GM23338 (cell line): ENCODE results near the gene RAB42. TPM values are rescaled to one million over a fixed set of nuclear protein-coding genes. Genes with fewer than 3 reads are reported as not detected.

Experiments
- ATAC-seq: fragments of 200-7000 bp; cut with Tn5 transposase; 3 replicates; pipeline ENCODE4 v1.9.1; 2020
- DNase-seq: peaks from one replicate; pipeline ENCODE4 v3.0.0-alpha.2; 2015; ENCODE audit warnings: low spot score
- H2AFZ ChIP-seq: fragments of 200-600 bp; sonication (generic); 2 replicates; pipeline ENCODE4 v1.8.0; 2016; ENCODE audit warnings: antibody characterized with exemption, mild to moderate bottlenecking, moderate library complexity
- H3F3A ChIP-seq: fragments of 200-600 bp; sonication (generic); replicated peaks from 2 replicates; pipeline ENCODE4 v1.8.0; 2017; ENCODE audit warnings: antibody characterized with exemption, mixed run types, low read depth
- H3K27ac ChIP-seq: fragments of 200-600 bp; sonication (generic); 2 replicates; pipeline ENCODE4 v1.6.1; 2016; ENCODE audit warnings: low read depth
- H3K27me3 ChIP-seq: fragments of 200-600 bp; sonication (generic); 2 replicates; pipeline ENCODE4 v1.8.0; 2016; ENCODE audit warnings: mild to moderate bottlenecking, mixed run types, moderate library complexity; ENCODE audit not compliant: insufficient read depth
- H3K36me3 ChIP-seq: fragments of 200-600 bp; sonication (generic); 2 replicates; pipeline ENCODE4 v1.8.0; 2016; ENCODE audit warnings: mild to moderate bottlenecking; ENCODE audit not compliant: insufficient read depth
- H3K4me1 ChIP-seq: fragments of 200-600 bp; sonication (generic); 2 replicates; pipeline ENCODE4 v1.8.0; 2016; ENCODE audit warnings: mild to moderate bottlenecking, moderate library complexity; ENCODE audit not compliant: insufficient read depth
- H3K4me2 ChIP-seq: fragments of 200-600 bp; sonication (generic); 2 replicates; pipeline ENCODE4 v1.7.1; 2017; ENCODE audit warnings: mixed run types
- H3K4me3 ChIP-seq: fragments of 200-600 bp; sonication (generic); 2 replicates; pipeline ENCODE4 v1.6.1; 2016; ENCODE audit warnings: mixed run types
- H3K79me2 ChIP-seq: fragments of 200-600 bp; sonication (generic); replicated peaks from 2 replicates; pipeline ENCODE4 v1.8.0; 2017; ENCODE audit warnings: mild to moderate bottlenecking; ENCODE audit not compliant: insufficient read depth
- H3K9me2 ChIP-seq: fragments of 200-600 bp; sonication (generic); 2 replicates; pipeline ENCODE4 v1.8.0; 2017; ENCODE audit not compliant: insufficient read depth
- H4K20me1 ChIP-seq: fragments of 200-600 bp; sonication (generic); replicated peaks from 2 replicates; pipeline ENCODE4 v1.8.0; 2017; ENCODE audit warnings: mild to moderate bottlenecking; ENCODE audit not compliant: insufficient read depth
- H3K27ac Mint-ChIP-seq: 2 replicates; pipeline ENCODE4 v1.8.0; 2020; ENCODE audit warnings: inconsistent platforms, mild to moderate bottlenecking, moderate library complexity, mixed read lengths
- H3K27me3 Mint-ChIP-seq: 3 replicates; pipeline ENCODE4 v1.8.0; 2022; ENCODE audit warnings: low read depth, mild to moderate bottlenecking, moderate library complexity, mixed read lengths, inconsistent platforms; ENCODE audit not compliant: insufficient read depth, poor library complexity
- H3K36me3 Mint-ChIP-seq: 3 replicates; pipeline ENCODE4 v1.8.0; 2021; ENCODE audit warnings: low read depth, mild to moderate bottlenecking, inconsistent platforms, moderate library complexity, mixed read lengths
- H3K4me1 Mint-ChIP-seq: 3 replicates; pipeline ENCODE4 v1.8.0; 2020; ENCODE audit warnings: mild to moderate bottlenecking, inconsistent platforms, mixed read lengths
- H3K4me3 Mint-ChIP-seq: 3 replicates; pipeline ENCODE4 v1.8.0; 2021; ENCODE audit warnings: moderate library complexity, mild to moderate bottlenecking, inconsistent platforms, mixed read lengths
- H3K9me3 Mint-ChIP-seq: 3 replicates; pipeline ENCODE4 v1.8.0; 2020; ENCODE audit warnings: moderate library complexity, mild to moderate bottlenecking, inconsistent platforms, mixed read lengths
- CREB1 ChIP-seq: fragments of 250-450 bp; sonication (Bioruptor Pico); IDR thresholded peaks from 2 replicates; pipeline ENCODE4 v1.5.0; 2020; ENCODE audit warnings: low read depth, mild to moderate bottlenecking, moderate library complexity
- ETS1 ChIP-seq: IDR thresholded peaks from 2 replicates; pipeline ENCODE4 v1.6.1; 2016; ENCODE audit warnings: antibody characterized with exemption
- EZH2 ChIP-seq: fragments of 200-600 bp; sonication (generic); IDR thresholded peaks from one replicate; pipeline ENCODE4 v1.8.0; 2017; ENCODE audit warnings: antibody characterized with exemption, mild to moderate bottlenecking, low read depth; ENCODE audit not compliant: unreplicated experiment
- JUNB ChIP-seq: IDR thresholded peaks from one replicate; pipeline ENCODE4 v1.6.1; 2016; ENCODE audit warnings: antibody characterized with exemption; ENCODE audit not compliant: unreplicated experiment
- NANOG ChIP-seq: IDR thresholded peaks from 2 replicates; pipeline ENCODE4 v1.6.1; 2016; ENCODE audit warnings: antibody characterized with exemption, borderline replicate concordance
- STAT1 ChIP-seq: IDR thresholded peaks from one replicate; pipeline ENCODE4 v1.6.1; 2016; ENCODE audit warnings: antibody characterized with exemption; ENCODE audit not compliant: unreplicated experiment
- ZNF331 ChIP-seq: fragments of 250-450 bp; sonication (Bioruptor Pico); IDR thresholded peaks from 2 replicates; pipeline ENCODE4 v1.5.0; 2020; ENCODE audit warnings: low read depth, mild to moderate bottlenecking, moderate library complexity
- polyA plus RNA-seq: library from polyadenylated mRNA; unstranded; fragments of >200 nt; fragmentation: Nextera tagmentation; extraction: Ambion mirVana; gene quantifications from 2 replicates; pipeline ENCODE4 v1.2.1, GENCODE V29; 2016
- total RNA-seq: library from RNA; depleted of rRNA; stranded (reverse); fragments of >200 nt; shearing (Covaris generic); gene quantifications from 2 replicates; pipeline ENCODE4 v1.2.3, GENCODE V29; 2014
- TF ChIP-seq, protein P1 (sequence below), 2 experiments: fragments of 200-600 bp in 1 of 2; sonication (generic) in 1 of 2; conservative IDR thresholded peaks; 2 replicates each; pipeline versions ENCODE4 v1.5.1 to v1.6.1; 2016 to 2017; ENCODE audit warnings: antibody characterized with exemption in 2 of 2, low read depth in 2 of 2, mild to moderate bottlenecking in 2 of 2, moderate library complexity in 1 of 2
- TF ChIP-seq, protein P2 (sequence below): IDR thresholded peaks from one replicate; pipeline ENCODE4 v1.6.1; 2018; ENCODE audit warnings: antibody characterized with exemption; ENCODE audit not compliant: unreplicated experiment

RAB42 gene
- total and polyA plus RNA-seq, 2 experiments from 2014 or later: 13.0 to 17.7 TPM

DNA sequence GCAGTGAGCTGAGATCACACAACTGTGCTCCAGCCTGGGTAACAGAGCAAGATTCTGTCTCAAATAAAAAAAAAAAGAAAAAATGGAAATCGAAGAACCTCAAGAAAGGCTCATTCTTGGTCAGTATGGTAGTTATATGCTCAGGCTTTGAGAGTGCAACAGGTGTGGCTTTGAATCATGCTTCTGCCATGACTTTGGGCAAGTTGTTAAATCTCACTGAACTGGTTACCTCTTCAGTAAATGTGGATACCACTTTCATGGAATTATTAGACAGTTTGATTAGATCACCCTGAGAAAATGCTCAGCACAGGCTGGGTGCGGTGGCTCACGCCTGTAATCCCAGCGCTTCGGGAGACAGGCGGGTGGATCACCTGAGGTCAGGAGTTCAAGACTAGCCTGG is 26.3 kb upstream of the RAB42 start (continued):
- no peak for TF ChIP-seq NANOG
- TF ChIP-seq ZNF331: no peak
- no peak for TF ChIP-seq ETS1
- no peak for TF ChIP-seq EZH2

GRCh38 chr1:28566931-28567330 is 25.1 kb upstream of the RAB42 start:
- Histone ChIP-seq H4K20me1 (no peaks in the 10 kb centered on the region; the same call in 1 of the 2 replicates), H3K4me2 (no peak overlapping the region), H3F3A (peaks cover 5% of the 10 kb centered on the region), H3K27me3 (no peaks in the 10 kb centered on the region), H3K9me2 (no peaks in the 10 kb centered on the region), H3K4me1 (no peaks in the 10 kb centered on the region), H3K36me3 (peaks cover 16% of the 10 kb centered on the region), H3K79me2 (no peaks in the 10 kb centered on the region), H2AFZ (no peak overlapping the region), H3K4me3 (no peak overlapping the region), H3K27ac (no peak overlapping the region)
- ATAC-seq (no peak), DNase-seq (no peak)
- H3K4me3 Mint-ChIP-seq: no peak overlapping the region
- no peak overlapping the region for H3K27ac Mint-ChIP-seq
- H3K36me3 Mint-ChIP-seq: peaks cover 59% of the 10 kb centered on the region
- peaks cover 2% of the 10 kb centered on the region for H3K27me3 Mint-ChIP-seq
- H3K4me1 Mint-ChIP-seq: no peaks in the 10 kb centered on the region
- no peak for TF ChIP-seq STAT1
- H3K9me3 Mint-ChIP-seq: no peaks in the 10 kb centered on the region

DNA sequence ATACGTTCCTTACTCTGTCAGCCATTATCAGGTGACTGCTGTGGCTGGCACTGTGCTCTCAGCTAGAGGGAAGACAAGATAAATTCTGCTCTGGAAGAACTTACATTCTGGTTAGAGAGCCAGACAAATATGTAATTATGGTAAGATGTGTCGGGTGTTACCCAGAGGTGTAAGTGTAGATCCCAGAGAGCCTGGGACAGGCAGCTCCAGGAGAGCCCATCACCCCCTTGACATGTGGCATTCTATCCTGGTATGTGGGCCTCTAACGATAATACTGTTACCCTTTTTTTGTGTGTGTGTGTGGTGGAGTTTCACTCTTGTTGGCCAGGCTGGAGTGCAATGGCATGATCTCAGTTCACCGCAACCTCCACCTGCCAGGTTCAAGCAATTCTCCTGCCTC is 20.2 kb upstream of the RAB42 start:
- H3K4me3 ChIP-seq: no peak overlapping the region
- H3K79me2 ChIP-seq: no peaks in the 10 kb centered on the region
- DNase-seq (no peak), ATAC-seq (no peak)
- peaks cover 8% of the 10 kb centered on the region for H3K36me3 ChIP-seq
- Mint-ChIP-seq H3K36me3 (peaks cover 53% of the 10 kb centered on the region), H3K27me3 (peaks cover 2% of the 10 kb centered on the region), H3K27ac (no peak overlapping the region), H3K4me3 (no peak overlapping the region), H3K9me3 (no peaks in the 10 kb centered on the region), H3K4me1 (no peaks in the 10 kb centered on the region)
- H3F3A ChIP-seq: peaks cover 20% of the 10 kb centered on the region
- no peaks in the 10 kb centered on the region for H3K27me3 ChIP-seq
- H3K4me1 ChIP-seq: no peaks in the 10 kb centered on the region
- H3K27ac ChIP-seq: no peak overlapping the region
- H3K4me2 ChIP-seq: no peak overlapping the region
- H3K9me2 ChIP-seq: no peaks in the 10 kb centered on the region
- H4K20me1 ChIP-seq: 0 out of 2 replicates have a peak, but pooled peaks cover 5% of the 10 kb centered on the region
- no peak overlapping the region for H2AFZ ChIP-seq
- TF ChIP-seq EZH2: no peak
- no peak for TF ChIP-seq JUNB
- TF ChIP-seq ETS1: no peak
- TF ChIP-seq, protein P1, sequence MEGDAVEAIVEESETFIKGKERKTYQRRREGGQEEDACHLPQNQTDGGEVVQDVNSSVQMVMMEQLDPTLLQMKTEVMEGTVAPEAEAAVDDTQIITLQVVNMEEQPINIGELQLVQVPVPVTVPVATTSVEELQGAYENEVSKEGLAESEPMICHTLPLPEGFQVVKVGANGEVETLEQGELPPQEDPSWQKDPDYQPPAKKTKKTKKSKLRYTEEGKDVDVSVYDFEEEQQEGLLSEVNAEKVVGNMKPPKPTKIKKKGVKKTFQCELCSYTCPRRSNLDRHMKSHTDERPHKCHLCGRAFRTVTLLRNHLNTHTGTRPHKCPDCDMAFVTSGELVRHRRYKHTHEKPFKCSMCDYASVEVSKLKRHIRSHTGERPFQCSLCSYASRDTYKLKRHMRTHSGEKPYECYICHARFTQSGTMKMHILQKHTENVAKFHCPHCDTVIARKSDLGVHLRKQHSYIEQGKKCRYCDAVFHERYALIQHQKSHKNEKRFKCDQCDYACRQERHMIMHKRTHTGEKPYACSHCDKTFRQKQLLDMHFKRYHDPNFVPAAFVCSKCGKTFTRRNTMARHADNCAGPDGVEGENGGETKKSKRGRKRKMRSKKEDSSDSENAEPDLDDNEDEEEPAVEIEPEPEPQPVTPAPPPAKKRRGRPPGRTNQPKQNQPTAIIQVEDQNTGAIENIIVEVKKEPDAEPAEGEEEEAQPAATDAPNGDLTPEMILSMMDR (conservative IDR thresholded peaks at IDR 0.05; ENCODE audit: low read depth in 2 of 2): no peak
- TF ChIP-seq CREB1 (CRISPR knock-in tag): no peak
- no peak for TF ChIP-seq STAT1
- TF ChIP-seq, protein P2, sequence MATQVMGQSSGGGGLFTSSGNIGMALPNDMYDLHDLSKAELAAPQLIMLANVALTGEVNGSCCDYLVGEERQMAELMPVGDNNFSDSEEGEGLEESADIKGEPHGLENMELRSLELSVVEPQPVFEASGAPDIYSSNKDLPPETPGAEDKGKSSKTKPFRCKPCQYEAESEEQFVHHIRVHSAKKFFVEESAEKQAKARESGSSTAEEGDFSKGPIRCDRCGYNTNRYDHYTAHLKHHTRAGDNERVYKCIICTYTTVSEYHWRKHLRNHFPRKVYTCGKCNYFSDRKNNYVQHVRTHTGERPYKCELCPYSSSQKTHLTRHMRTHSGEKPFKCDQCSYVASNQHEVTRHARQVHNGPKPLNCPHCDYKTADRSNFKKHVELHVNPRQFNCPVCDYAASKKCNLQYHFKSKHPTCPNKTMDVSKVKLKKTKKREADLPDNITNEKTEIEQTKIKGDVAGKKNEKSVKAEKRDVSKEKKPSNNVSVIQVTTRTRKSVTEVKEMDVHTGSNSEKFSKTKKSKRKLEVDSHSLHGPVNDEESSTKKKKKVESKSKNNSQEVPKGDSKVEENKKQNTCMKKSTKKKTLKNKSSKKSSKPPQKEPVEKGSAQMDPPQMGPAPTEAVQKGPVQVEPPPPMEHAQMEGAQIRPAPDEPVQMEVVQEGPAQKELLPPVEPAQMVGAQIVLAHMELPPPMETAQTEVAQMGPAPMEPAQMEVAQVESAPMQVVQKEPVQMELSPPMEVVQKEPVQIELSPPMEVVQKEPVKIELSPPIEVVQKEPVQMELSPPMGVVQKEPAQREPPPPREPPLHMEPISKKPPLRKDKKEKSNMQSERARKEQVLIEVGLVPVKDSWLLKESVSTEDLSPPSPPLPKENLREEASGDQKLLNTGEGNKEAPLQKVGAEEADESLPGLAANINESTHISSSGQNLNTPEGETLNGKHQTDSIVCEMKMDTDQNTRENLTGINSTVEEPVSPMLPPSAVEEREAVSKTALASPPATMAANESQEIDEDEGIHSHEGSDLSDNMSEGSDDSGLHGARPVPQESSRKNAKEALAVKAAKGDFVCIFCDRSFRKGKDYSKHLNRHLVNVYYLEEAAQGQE: no peak
